Lung (tissue), 12 donors: ENCODE results near the gene KLF11. TPM values are rescaled to one million over a fixed set of nuclear protein-coding genes. Genes with fewer than 3 reads are reported as not detected.

Source experiments
- ATAC-seq: fragments of 200-7000 bp; cut with Tn5 transposase; one replicate; pipeline ENCODE4 v1.9.1; 2020; ENCODE audit warnings: moderate number of reproducible peaks; ENCODE audit not compliant: insufficient read depth, low FRiP score
- DNase-seq, 3 donors: peaks; one replicate each; pipeline ENCODE4 v3.0.0-alpha.2; 2013 to 2017
- H3K27ac ChIP-seq, 2 donors: one replicate each; pipeline ENCODE4 v1.5.1; 2013; ENCODE audit warnings: mild to moderate bottlenecking in 2 of 2, moderate library complexity in 2 of 2, control low read depth in 1 of 2, inconsistent platforms in 1 of 2, low read depth in 1 of 2, low read length in 1 of 2
- H3K27me3 ChIP-seq, 3 donors: one replicate each; pipeline ENCODE4 v1.5.1; 2013; ENCODE audit warnings: low read length in 2 of 3; ENCODE audit not compliant: control insufficient read depth in 3 of 3, insufficient read depth in 3 of 3
- H3K36me3 ChIP-seq, 4 donors: one replicate each; pipeline ENCODE4 v1.5.1; 2013; ENCODE audit warnings: low read length in 4 of 4, mild to moderate bottlenecking in 1 of 4, moderate library complexity in 1 of 4; ENCODE audit not compliant: control insufficient read depth in 4 of 4, insufficient read depth in 4 of 4
- H3K4me1 ChIP-seq, 5 donors: one replicate each; pipeline ENCODE4 v1.5.1; 2013; ENCODE audit warnings: low read length in 5 of 5, mild to moderate bottlenecking in 2 of 5, moderate library complexity in 1 of 5; ENCODE audit not compliant: control insufficient read depth in 5 of 5, insufficient read depth in 5 of 5
- H3K4me3 ChIP-seq: one replicate; pipeline ENCODE4 v1.5.1; 2013; ENCODE audit warnings: mild to moderate bottlenecking, control low read depth, moderate library complexity
- H3K9ac ChIP-seq, 2 donors: one replicate each; pipeline ENCODE4 v1.5.1; 2013; ENCODE audit warnings: low read length in 2 of 2, control low read depth in 1 of 2; ENCODE audit not compliant: insufficient read depth in 1 of 2
- H3K9me3 ChIP-seq, 4 donors: one replicate each; pipeline ENCODE4 v1.5.1; 2013; ENCODE audit warnings: low read length in 3 of 4, mild to moderate bottlenecking in 1 of 4, moderate library complexity in 1 of 4; ENCODE audit not compliant: control insufficient read depth in 4 of 4, insufficient read depth in 3 of 4
- WGBS, 2 donors: extraction: QIAGEN DNeasy Blood & Tissue Kit; methylation state at CpG; one replicate each; pipeline ENCODE4 v1.1.7; 2013; 5-methylcytosine and 5-hydroxymethylcytosine counted together
- polyA plus RNA-seq, 2 donors: library from polyadenylated mRNA; stranded (reverse); fragments of 200-250 nt; gene quantifications; one replicate each; pipeline ENCODE4 v1.2.1, GENCODE V29; 2013
- total RNA-seq, 2 donors: library from RNA; depleted of rRNA in 1 of 2; stranded (reverse); fragments of >200 nt in 1 of 2; gene quantifications; one replicate each; pipeline ENCODE4 v1.2.1, GENCODE V29; 2014 to 2021
- TF ChIP-seq, protein P1 (sequence below): IDR thresholded peaks from 2 replicates; pipeline ENCODE4 v1.5.1; 2012; ENCODE audit warnings: mild to moderate bottlenecking; ENCODE audit errors: control extremely low read depth, extremely low read depth
- donor health status: control.
- donor health status: control.
- donor health status: Bipolar disorder and iron deficiency.
- donor health status: healthy.
- donor health status: DM: yes; HTN: yes; CAD: no.

Gene KLF11
- total and polyA plus RNA-seq, 4 donors: 7.4 to 21.8 (median 17.3) TPM

- ATAC-seq (no peak), DNase-seq (no peak)
- 96 to 98% methylated on average over 2 of the region's 2 CpGs for WGBS, 2 donors
- no peaks in the 10 kb centered on the region for H3K36me3 ChIP-seq
- H3K9me3 ChIP-seq: peaks cover 0 to 3% (median 0%) of the 10 kb centered on the region in 4 donors
- H3K4me1 ChIP-seq: peaks cover 0 to under 1% (median 0%) of the 10 kb centered on the region in 5 donors
- H3K27ac ChIP-seq: no peak overlapping the region
- H3K9ac ChIP-seq: no peak overlapping the region
- H3K4me3 ChIP-seq: no peak overlapping the region
- TF ChIP-seq, protein P1, sequence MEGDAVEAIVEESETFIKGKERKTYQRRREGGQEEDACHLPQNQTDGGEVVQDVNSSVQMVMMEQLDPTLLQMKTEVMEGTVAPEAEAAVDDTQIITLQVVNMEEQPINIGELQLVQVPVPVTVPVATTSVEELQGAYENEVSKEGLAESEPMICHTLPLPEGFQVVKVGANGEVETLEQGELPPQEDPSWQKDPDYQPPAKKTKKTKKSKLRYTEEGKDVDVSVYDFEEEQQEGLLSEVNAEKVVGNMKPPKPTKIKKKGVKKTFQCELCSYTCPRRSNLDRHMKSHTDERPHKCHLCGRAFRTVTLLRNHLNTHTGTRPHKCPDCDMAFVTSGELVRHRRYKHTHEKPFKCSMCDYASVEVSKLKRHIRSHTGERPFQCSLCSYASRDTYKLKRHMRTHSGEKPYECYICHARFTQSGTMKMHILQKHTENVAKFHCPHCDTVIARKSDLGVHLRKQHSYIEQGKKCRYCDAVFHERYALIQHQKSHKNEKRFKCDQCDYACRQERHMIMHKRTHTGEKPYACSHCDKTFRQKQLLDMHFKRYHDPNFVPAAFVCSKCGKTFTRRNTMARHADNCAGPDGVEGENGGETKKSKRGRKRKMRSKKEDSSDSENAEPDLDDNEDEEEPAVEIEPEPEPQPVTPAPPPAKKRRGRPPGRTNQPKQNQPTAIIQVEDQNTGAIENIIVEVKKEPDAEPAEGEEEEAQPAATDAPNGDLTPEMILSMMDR: no peak
- no peaks in the 10 kb centered on the region for H3K27me3 ChIP-seq
Observed at GRCh38 chr2:10067330-10067729, 24.0 kb downstream of the KLF11 start.

DNA sequence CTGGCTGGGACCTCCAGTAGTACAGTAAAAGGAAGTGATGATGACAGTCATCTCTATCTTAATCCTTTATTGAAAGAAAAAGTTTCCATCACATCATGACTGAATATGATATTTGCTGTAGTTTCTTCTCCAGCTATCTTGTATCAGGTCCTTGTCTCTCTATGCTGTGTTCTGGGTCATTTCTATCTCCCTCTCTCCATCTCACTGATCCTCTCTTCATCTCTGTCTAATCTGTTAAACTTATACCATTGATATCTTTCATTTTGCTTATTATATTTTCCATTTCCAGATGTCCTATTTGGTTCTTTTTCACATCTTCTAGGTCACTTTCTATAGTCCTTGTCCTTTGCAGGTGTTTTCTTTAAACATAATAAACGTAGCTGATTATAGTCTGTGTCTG is 24.5 kb downstream of the KLF11 start:
- peaks cover 0 to 2% (median 0%) of the 10 kb centered on the region in 5 donors for H3K4me1 ChIP-seq
- no peaks in the 10 kb centered on the region for H3K36me3 ChIP-seq
- H3K4me3 ChIP-seq: no peak overlapping the region
- WGBS, 2 donors: 93 to 95% methylated on average over 1 of the region's 1 CpG
- ATAC-seq: no peak
- no peaks in the 10 kb centered on the region for H3K27me3 ChIP-seq
- H3K27ac ChIP-seq: no peak overlapping the region
- no peak overlapping the region for H3K9ac ChIP-seq
- TF ChIP-seq, protein P1: no peak
- peaks cover 0 to 3% (median 0%) of the 10 kb centered on the region in 4 donors for H3K9me3 ChIP-seq
- no peak for DNase-seq

GRCh38 chr2:10071176-10071575 is 27.8 kb downstream of the KLF11 start:
- no peak for ATAC-seq
- 95 to 97% methylated on average over 16 of the region's 16 CpGs for WGBS, 2 donors

More at GRCh38 chr2:10071176-10071575, 27.8 kb downstream of the KLF11 start:
- Histone ChIP-seq H3K9ac (no peak overlapping the region), H3K4me1 (peaks cover 0 to 2% (median 0%) of the 10 kb centered on the region in 5 donors), H3K4me3 (no peak overlapping the region), H3K27me3 (no peaks in the 10 kb centered on the region), H3K9me3 (peaks cover 0 to 3% (median 0%) of the 10 kb centered on the region in 4 donors), H3K27ac (no peak overlapping the region), H3K36me3 (peaks cover 0 to 2% (median 0%) of the 10 kb centered on the region in 4 donors)
- no peak for DNase-seq
- TF ChIP-seq, protein P1: no peak
